Measurements from ENCODE around the gene UTP15.

The UTP15 gene

GRCh38 chr5:73624888-73625287, 59.3 kb downstream of the UTP15 start:
- DNase-seq, result no peak

- DNase-seq, result no peak
These were observed 59.9 kb downstream of the UTP15 start for GRCh38 chr5:73625372-73625943.

- peak; percentile 64 for DNase-seq
These were observed 60.6 kb downstream of the UTP15 start, which contains the start of gene ARHGEF28 for GRCh38 chr5:73625944-73626811. ARHGEF28 (plus strand) TSS chr5:73626196; CDS start chr5:73684852, 58,656 bp downstream.

GRCh38 chr5:73626814-73627313, 61.3 kb downstream of the UTP15 start:
- DNase-seq, result no peak

GRCh38 chr5:73629456-73629855, 63.9 kb downstream of the UTP15 start:
- no peak for DNase-seq

- DNase-seq, result no peak
These were observed 65.2 kb downstream of the UTP15 start for GRCh38 chr5:73630765-73631164.

- no peak for DNase-seq
These were observed 66.0 kb downstream of the UTP15 start for GRCh38 chr5:73631500-73631899.

Data from activated effector memory CD4-positive, alpha-beta T cell treated with anti-CD3 and anti-CD28 coated beads, Interleukin-2, amount 50 U/mL, for 16 hours (primary cell).